ENCODE measurements around the gene POLR2A. TPM values are rescaled to one million over a fixed set of nuclear protein-coding genes. Genes with fewer than 3 reads are reported as not detected.

The POLR2A gene
- total and polyA plus RNA-seq, 2 of the 13 experiments (the other 11 are each of a cell fraction or from before 2014, with no cell fraction given) = 17.8 to 18.3 TPM

- TF ChIP-seq, protein P1, sequence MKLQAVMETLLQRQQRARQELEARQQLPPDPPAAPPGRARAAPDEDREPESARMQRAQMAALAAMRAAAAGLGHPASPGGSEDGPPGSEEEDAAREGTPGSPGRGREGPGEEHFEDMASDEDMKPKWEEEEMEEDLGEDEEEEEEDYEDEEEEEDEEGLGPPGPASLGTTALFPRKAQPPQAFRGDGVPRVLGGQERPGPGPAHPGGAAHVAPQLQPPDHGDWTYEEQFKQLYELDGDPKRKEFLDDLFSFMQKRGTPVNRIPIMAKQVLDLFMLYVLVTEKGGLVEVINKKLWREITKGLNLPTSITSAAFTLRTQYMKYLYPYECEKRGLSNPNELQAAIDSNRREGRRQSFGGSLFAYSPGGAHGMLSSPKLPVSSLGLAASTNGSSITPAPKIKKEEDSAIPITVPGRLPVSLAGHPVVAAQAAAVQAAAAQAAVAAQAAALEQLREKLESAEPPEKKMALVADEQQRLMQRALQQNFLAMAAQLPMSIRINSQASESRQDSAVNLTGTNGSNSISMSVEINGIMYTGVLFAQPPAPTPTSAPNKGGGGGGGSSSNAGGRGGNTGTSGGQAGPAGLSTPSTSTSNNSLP (IDR thresholded peaks at IDR 0.05; ENCODE audit: low read depth, low read length) = no peak
- TF ChIP-seq CBX2 (IDR thresholded peaks at IDR 0.05; ENCODE audit: low read depth, low read length) (no peak), CBX2 (CRISPR knock-in tag; IDR thresholded peaks at IDR 0.05; ENCODE audit: low read depth) (no peak), MLLT10 (CRISPR knock-in tag; IDR thresholded peaks at IDR 0.05) (no peak), ZNF281 (CRISPR knock-in tag; IDR thresholded peaks at IDR 0.05; ENCODE audit: borderline replicate concordance) (peak; percentile 70), CAMTA2 (CRISPR knock-in tag; IDR thresholded peaks at IDR 0.05; ENCODE audit: borderline replicate concordance) (0 out of 2 replicates have a peak, but pooled peaks have one; percentile 72), ZNF607 (CRISPR knock-in tag; IDR thresholded peaks at IDR 0.05; ENCODE audit: borderline replicate concordance) (0 out of 2 replicates have a peak, but pooled peaks have one; percentile 33), HNRNPL (IDR thresholded peaks at IDR 0.05; ENCODE audit: low read depth, low read length) (0 out of 2 replicates have a peak, but pooled peaks have one; percentile 50), FOXO4 (CRISPR knock-in tag; conservative IDR thresholded peaks at IDR 0.05) (no peak), XRCC5 (optimal IDR thresholded peaks at IDR 0.05; ENCODE audit: low read length) (peak; percentile 71), WIZ (CRISPR knock-in tag; IDR thresholded peaks at IDR 0.05) (no peak), NR2C2 (CRISPR knock-in tag; IDR thresholded peaks at IDR 0.05; ENCODE audit: borderline replicate concordance) (peak; percentile 86), ZNF614 (CRISPR knock-in tag; IDR thresholded peaks at IDR 0.05; ENCODE audit: borderline replicate concordance) (no peak), TAF1 (CRISPR knock-in tag; IDR thresholded peaks at IDR 0.05) (peak; percentile 64; the same call in 1 of the 2 replicates), ZNF558 (CRISPR knock-in tag; IDR thresholded peaks at IDR 0.05; ENCODE audit: borderline replicate concordance) (no peak), SMAD3 (CRISPR knock-in tag; IDR thresholded peaks at IDR 0.05) (no peak), ZNF354B (CRISPR knock-in tag; IDR thresholded peaks at IDR 0.05) (no peak), ZNF691 (CRISPR knock-in tag; IDR thresholded peaks at IDR 0.05; ENCODE audit: borderline replicate concordance, low read depth) (peak; percentile 52; the same call in 1 of the 2 replicates)
- TF ChIP-seq, protein P2, sequence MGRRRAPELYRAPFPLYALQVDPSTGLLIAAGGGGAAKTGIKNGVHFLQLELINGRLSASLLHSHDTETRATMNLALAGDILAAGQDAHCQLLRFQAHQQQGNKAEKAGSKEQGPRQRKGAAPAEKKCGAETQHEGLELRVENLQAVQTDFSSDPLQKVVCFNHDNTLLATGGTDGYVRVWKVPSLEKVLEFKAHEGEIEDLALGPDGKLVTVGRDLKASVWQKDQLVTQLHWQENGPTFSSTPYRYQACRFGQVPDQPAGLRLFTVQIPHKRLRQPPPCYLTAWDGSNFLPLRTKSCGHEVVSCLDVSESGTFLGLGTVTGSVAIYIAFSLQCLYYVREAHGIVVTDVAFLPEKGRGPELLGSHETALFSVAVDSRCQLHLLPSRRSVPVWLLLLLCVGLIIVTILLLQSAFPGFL (CRISPR knock-in tag; IDR thresholded peaks at IDR 0.05) = no peak
- TF ChIP-seq, protein P3, sequence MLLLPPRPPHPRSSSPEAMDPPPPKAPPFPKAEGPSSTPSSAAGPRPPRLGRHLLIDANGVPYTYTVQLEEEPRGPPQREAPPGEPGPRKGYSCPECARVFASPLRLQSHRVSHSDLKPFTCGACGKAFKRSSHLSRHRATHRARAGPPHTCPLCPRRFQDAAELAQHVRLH (CRISPR knock-in tag; IDR thresholded peaks at IDR 0.05; ENCODE audit: borderline replicate concordance, low read depth) = peak; percentile 64; the same call in 1 of the 2 replicates
Observed at GRCh38 chr17:7444682-7445618, 39.2 kb upstream of the POLR2A start, which contains the start of gene CHRNB1 (continued).

Data from HepG2 (cell line).